HCT116 (cell line): ENCODE results near the gene DMBX1.

Source experiments
- CTCF ChIP-seq, 3 experiments: fragments of 200-600 bp in 1 of 3; sonication (generic) in 1 of 3; IDR thresholded peaks in 2 of 3; conservative IDR thresholded peaks in 1 of 3; 2 replicates each; pipeline ENCODE4 v1.5.1; 2012 to 2017; ENCODE audit warnings: low read depth in 2 of 3, low read length in 2 of 3, antibody characterized with exemption in 1 of 3, borderline replicate concordance in 1 of 3, control low read depth in 1 of 3, mild to moderate bottlenecking in 1 of 3, mixed read lengths in 1 of 3, mixed run types in 1 of 3, moderate library complexity in 1 of 3; ENCODE audit not compliant: insufficient read depth in 1 of 3
- EGR1 ChIP-seq: IDR thresholded peaks from 2 replicates; pipeline ENCODE4 v1.6.1; 2012; ENCODE audit warnings: low read depth
- EZH2 ChIP-seq: fragments of 200-600 bp; sonication (generic); IDR thresholded peaks from 2 replicates; pipeline ENCODE4 v1.6.1; 2017; ENCODE audit warnings: antibody characterized with exemption, mixed run types
- POLR2A ChIP-seq: IDR thresholded peaks from 2 replicates; pipeline ENCODE4 v1.7.0; 2011; ENCODE audit warnings: borderline replicate concordance; ENCODE audit not compliant: insufficient read depth, insufficient read length; ENCODE audit errors: extremely low read depth
- REST ChIP-seq: IDR thresholded peaks from 2 replicates; pipeline ENCODE4 v1.6.1; 2012; ENCODE audit warnings: low read depth
- YY1 ChIP-seq: IDR thresholded peaks from 2 replicates; pipeline ENCODE4 v1.6.1; 2011; ENCODE audit warnings: low read length, low read depth, moderate library complexity, mild to moderate bottlenecking; ENCODE audit not compliant: insufficient replicate concordance; ENCODE audit errors: extremely low read depth
- ZNF274 ChIP-seq: fragments of 200-500 bp; sonication (Bioruptor generic); IDR thresholded peaks from 2 replicates; pipeline ENCODE4 v1.6.1; 2014; ENCODE audit warnings: mild to moderate bottlenecking, low read depth, low read length, inconsistent platforms

GRCh38 chr1:46450160-46450517, 39.5 kb upstream of the DMBX1 start:
- TF ChIP-seq CTCF (IDR thresholded peaks at IDR 0.05 in 2 of 3, conservative IDR thresholded peaks at IDR 0.05 in 1 of 3; ENCODE audit: borderline replicate concordance in 1 of 3, insufficient read depth in 1 of 3, low read depth in 2 of 3, low read length in 2 of 3): no peak
- no peak for TF ChIP-seq EGR1
- no peak for TF ChIP-seq POLR2A
- no peak for TF ChIP-seq ZNF274
- no peak for TF ChIP-seq YY1
- no peak for TF ChIP-seq EZH2
- no peak for TF ChIP-seq REST
